CD4-positive, alpha-beta T cell treated with Interleukin-1 beta for 1 hour (primary cell): ENCODE measurements around the gene USP6.
"Not testable (repeated sequence)": the region's sequence is repeated elsewhere in the genome, so short reads cannot be mapped to it uniquely, and the experiment has no call there.

ENCODE experiments used
- DNase-seq, 2 donors: peaks; one replicate each; pipeline ENCODE4 v3.0.0-alpha.2; 2020 to 2022

The USP6 gene

GRCh38 chr17:5136580-5137412 lies 21.0 kb downstream of the USP6 start:
- not testable (repeated sequence) for DNase-seq

GRCh38 chr17:5137511-5138197 lies 21.8 kb downstream of the USP6 start:
- DNase-seq = not testable (repeated sequence)

GRCh38 chr17:5138198-5138544 lies 22.3 kb downstream of the USP6 start:
- not testable (repeated sequence) for DNase-seq

GRCh38 chr17:5138616-5139457 lies 23.0 kb downstream of the USP6 start:
- no peak for DNase-seq

- no peak for DNase-seq
Observed at GRCh38 chr17:5139458-5139732, 23.6 kb downstream of the USP6 start.

GRCh38 chr17:5142877-5143276 lies 27.0 kb downstream of the USP6 start:
- not testable (repeated sequence) for DNase-seq

- DNase-seq = not testable (repeated sequence)
Observed at GRCh38 chr17:5146122-5146521, 30.3 kb downstream of the USP6 start.

- not testable (repeated sequence) for DNase-seq
Observed at GRCh38 chr17:5160702-5161101, 44.9 kb downstream of the USP6 start.

GRCh38 chr17:5161793-5162192 lies 46.0 kb downstream of the USP6 start:
- not testable (repeated sequence) for DNase-seq

- peak in 1 of 2 donors; percentile 4 for DNase-seq
Observed at GRCh38 chr17:5164436-5164835, 48.6 kb downstream of the USP6 start.

GRCh38 chr17:5165791-5166564 lies 50.1 kb downstream of the USP6 start:
- DNase-seq = not testable (repeated sequence)

- not testable (repeated sequence) for DNase-seq
Observed at GRCh38 chr17:5175027-5175426, 59.2 kb downstream of the USP6 start.

GRCh38 chr17:5179003-5179402 lies 63.2 kb downstream of the USP6 start:
- DNase-seq = no peak

GRCh38 chr17:5181509-5182305 lies 65.9 kb downstream of the USP6 start:
- no peak for DNase-seq

GRCh38 chr17:5182597-5183409 lies 67.0 kb downstream of the USP6 start:
- DNase-seq = no peak

- DNase-seq = no peak
Observed at GRCh38 chr17:5183410-5183793, 67.6 kb downstream of the USP6 start.

- DNase-seq = peak; percentile 52
Observed at GRCh38 chr17:5184288-5184687, 68.5 kb downstream of the USP6 start.

GRCh38 chr17:5191541-5192417 lies 75.9 kb downstream of the USP6 start, which contains the start of gene ZNF594:
ZNF594 (minus strand) TSS chr17:5191868; CDS start chr17:5184256, 7,612 bp downstream.
- peak; percentile 97 to 98 for DNase-seq

GRCh38 chr17:5194346-5194745 lies 78.5 kb downstream of the USP6 start:
- no peak for DNase-seq

- peak in 1 of 2 donors; percentile 7 for DNase-seq
Observed at GRCh38 chr17:5198472-5198871, 82.6 kb downstream of the USP6 start.
